ENCODE measurements around the gene SDK2.

The SDK2 gene

GRCh38 chr17:73437826-73438225 is 206.4 kb downstream of the SDK2 start:
- TF ChIP-seq, protein P1, sequence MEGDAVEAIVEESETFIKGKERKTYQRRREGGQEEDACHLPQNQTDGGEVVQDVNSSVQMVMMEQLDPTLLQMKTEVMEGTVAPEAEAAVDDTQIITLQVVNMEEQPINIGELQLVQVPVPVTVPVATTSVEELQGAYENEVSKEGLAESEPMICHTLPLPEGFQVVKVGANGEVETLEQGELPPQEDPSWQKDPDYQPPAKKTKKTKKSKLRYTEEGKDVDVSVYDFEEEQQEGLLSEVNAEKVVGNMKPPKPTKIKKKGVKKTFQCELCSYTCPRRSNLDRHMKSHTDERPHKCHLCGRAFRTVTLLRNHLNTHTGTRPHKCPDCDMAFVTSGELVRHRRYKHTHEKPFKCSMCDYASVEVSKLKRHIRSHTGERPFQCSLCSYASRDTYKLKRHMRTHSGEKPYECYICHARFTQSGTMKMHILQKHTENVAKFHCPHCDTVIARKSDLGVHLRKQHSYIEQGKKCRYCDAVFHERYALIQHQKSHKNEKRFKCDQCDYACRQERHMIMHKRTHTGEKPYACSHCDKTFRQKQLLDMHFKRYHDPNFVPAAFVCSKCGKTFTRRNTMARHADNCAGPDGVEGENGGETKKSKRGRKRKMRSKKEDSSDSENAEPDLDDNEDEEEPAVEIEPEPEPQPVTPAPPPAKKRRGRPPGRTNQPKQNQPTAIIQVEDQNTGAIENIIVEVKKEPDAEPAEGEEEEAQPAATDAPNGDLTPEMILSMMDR (IDR thresholded peaks at IDR 0.05; ENCODE audit: borderline replicate concordance, insufficient read depth, low read depth, low read length): no peak
- H3K4me3 ChIP-seq (ENCODE audit: low read depth, low read length): no peak overlapping the region

GRCh38 chr17:73436954-73437353 is 207.3 kb downstream of the SDK2 start:
- TF ChIP-seq, protein P1 (IDR thresholded peaks at IDR 0.05; ENCODE audit: borderline replicate concordance, insufficient read depth, low read depth, low read length): no peak
- H3K4me3 ChIP-seq (ENCODE audit: low read depth, low read length): no peak overlapping the region

DNA sequence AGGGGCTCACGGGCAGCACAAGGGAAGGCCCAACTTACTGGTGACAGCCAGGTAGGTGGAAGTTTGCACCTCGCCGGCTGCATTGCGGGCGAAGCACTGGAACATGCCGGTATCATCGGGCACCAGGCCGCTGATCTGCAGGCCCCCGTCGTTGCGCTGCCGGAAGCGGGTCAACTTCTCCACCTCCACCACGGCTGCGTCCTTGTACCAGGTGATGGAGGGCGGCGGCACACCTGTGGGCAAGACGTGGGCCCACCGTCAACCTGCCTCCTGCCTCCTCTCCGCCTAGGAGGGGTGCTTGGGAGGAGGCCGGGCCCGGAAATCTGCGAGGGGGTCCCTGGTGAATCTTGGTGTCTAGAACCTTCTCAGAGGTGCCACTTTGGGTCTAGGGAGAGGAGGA is 208.8 kb downstream of the SDK2 start:
- TF ChIP-seq, protein P1 (IDR thresholded peaks at IDR 0.05; ENCODE audit: borderline replicate concordance, insufficient read depth, low read depth, low read length): no peak

DNA sequence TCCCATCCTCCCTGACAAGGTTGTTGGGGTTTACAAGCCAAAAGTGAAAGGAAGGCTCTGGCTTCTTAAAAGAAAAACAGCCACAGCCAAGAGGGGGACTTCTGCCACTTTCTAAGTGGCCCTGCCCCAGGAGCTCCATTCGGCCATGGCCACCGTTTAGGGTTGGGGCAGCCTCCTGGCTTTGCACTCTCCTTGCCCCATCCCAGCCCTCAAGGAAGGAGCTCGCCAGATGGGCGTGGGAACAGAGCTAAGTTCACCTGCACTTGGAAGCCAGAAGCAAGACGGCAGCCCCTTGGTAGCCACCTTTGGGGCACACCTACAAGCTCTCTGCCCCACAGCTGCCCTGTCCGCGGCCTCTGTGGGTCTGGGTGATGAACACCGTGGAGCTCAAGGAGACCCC is 210.1 kb downstream of the SDK2 start:
- TF ChIP-seq, protein P1 (IDR thresholded peaks at IDR 0.05; ENCODE audit: borderline replicate concordance, insufficient read depth, low read depth, low read length): no peak
- H3K4me3 ChIP-seq (ENCODE audit: low read depth, low read length): no peak overlapping the region

More for the DNA sequence above, 208.8 kb downstream of the SDK2 start:
- H3K4me3 ChIP-seq (ENCODE audit: low read depth, low read length): no peak overlapping the region

- no peak overlapping the region for H3K4me3 ChIP-seq (ENCODE audit: low read depth, low read length)
- TF ChIP-seq, protein P1 (IDR thresholded peaks at IDR 0.05; ENCODE audit: borderline replicate concordance, insufficient read depth, low read depth, low read length): no peak
Observed at GRCh38 chr17:73433501-73433900, 210.7 kb downstream of the SDK2 start.

- TF ChIP-seq, protein P1 (IDR thresholded peaks at IDR 0.05; ENCODE audit: borderline replicate concordance, insufficient read depth, low read depth, low read length): no peak
- H3K4me3 ChIP-seq (ENCODE audit: low read depth, low read length): no peak overlapping the region
Observed at GRCh38 chr17:73432624-73433190, 211.5 kb downstream of the SDK2 start.

DNA sequence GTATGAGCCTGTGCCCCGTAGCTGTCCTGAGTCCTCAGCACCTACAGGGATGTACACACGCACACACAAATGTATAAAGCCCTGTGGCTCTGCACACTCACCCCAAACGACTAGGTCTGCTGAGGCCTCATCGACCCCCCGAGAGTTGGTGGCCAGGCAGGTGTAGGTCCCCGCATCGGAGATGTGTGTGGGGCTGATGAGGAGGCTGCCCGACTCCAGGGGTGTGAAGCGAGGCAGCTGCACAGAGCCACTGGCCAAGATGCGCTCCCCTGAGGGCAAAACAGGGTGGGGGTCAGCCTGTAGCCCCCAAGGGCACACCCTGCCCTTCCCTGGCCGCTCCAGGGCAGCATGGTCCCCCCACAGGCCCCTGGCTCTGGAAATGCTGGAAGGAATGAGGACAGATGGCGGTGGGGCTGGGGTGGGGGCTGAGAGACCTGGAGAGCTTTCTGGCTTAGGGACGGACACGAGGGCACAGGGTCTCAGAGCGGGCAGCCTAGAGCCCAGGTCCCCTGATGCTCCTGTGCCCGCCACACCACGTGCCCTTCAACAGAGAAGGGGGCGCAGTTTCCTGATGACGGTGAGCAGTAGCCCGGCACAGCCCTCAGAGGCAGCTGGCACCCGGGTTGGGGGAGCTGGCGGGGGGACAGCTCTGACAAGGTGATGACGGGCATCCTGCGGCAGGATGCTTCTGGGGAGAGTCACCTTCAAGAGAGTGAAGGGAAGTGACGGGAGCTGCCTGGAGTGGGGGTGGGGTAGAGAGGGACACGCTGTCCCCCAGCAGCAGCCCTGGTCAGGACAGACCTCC is 212.6 kb downstream of the SDK2 start:
- no peak overlapping the region for H3K4me3 ChIP-seq (ENCODE audit: low read depth, low read length)
- TF ChIP-seq, protein P1 (IDR thresholded peaks at IDR 0.05; ENCODE audit: borderline replicate concordance, insufficient read depth, low read depth, low read length): no peak

All from GM12875 (cell line).